Measurements from ENCODE around the gene HIP1. TPM values are rescaled to one million over a fixed set of nuclear protein-coding genes. Genes with fewer than 3 reads are reported as not detected.
"Not testable (repeated sequence)": the region's sequence is repeated elsewhere in the genome, so short reads cannot be mapped to it uniquely, and the experiment has no call there.

HIP1 gene
- total RNA-seq, 1 donor from 2014 or later = 51.5 TPM

DNA sequence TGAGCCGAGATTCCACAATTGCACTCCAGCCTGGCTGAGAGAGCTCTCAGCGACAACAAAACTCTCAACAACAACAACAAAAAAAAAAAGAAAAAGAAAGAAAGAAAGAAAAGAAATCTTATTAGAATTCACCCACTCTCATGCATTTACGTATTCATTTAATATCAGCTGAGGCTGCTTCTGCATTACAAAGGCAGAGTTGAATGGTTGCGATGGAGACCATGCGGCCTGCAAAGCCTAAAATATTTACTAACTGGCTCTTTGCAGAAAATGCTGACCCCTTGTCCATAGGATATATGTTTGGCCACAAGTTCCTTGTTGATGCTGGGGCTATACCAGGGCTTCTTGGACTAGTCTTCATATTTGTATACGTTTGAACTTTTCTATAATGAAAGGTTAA, 137.2 kb downstream of the HIP1 start:
- Histone ChIP-seq H3K36me3 (peaks cover 22% of the 10 kb centered on the region), H3K4me3 (no peak overlapping the region), H3K4me1 (peaks cover 23% of the 10 kb centered on the region), H3K9me3 (no peaks in the 10 kb centered on the region), H3K27ac (no peak overlapping the region), H3K27me3 (ENCODE audit: low read depth) (no peaks in the 10 kb centered on the region)
- TF ChIP-seq, protein P1, sequence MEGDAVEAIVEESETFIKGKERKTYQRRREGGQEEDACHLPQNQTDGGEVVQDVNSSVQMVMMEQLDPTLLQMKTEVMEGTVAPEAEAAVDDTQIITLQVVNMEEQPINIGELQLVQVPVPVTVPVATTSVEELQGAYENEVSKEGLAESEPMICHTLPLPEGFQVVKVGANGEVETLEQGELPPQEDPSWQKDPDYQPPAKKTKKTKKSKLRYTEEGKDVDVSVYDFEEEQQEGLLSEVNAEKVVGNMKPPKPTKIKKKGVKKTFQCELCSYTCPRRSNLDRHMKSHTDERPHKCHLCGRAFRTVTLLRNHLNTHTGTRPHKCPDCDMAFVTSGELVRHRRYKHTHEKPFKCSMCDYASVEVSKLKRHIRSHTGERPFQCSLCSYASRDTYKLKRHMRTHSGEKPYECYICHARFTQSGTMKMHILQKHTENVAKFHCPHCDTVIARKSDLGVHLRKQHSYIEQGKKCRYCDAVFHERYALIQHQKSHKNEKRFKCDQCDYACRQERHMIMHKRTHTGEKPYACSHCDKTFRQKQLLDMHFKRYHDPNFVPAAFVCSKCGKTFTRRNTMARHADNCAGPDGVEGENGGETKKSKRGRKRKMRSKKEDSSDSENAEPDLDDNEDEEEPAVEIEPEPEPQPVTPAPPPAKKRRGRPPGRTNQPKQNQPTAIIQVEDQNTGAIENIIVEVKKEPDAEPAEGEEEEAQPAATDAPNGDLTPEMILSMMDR (IDR thresholded peaks at IDR 0.05) = no peak
- intact Hi-C loops (cut with DNase I) = no loop called here
- no peak for DNase-seq
- no peak for ATAC-seq

GRCh38 chr7:75600748-75601147, 138.0 kb downstream of the HIP1 start:
- DNase-seq; H3K9me3 ChIP-seq; ATAC-seq; H3K27ac ChIP-seq; H3K27me3 ChIP-seq (ENCODE audit: low read depth); intact Hi-C loops (cut with DNase I); H3K4me3 ChIP-seq: not testable (repeated sequence)
- Histone ChIP-seq H3K36me3 (peaks cover 26% of the 10 kb centered on the region), H3K4me1 (peaks cover 23% of the 10 kb centered on the region)

DNA sequence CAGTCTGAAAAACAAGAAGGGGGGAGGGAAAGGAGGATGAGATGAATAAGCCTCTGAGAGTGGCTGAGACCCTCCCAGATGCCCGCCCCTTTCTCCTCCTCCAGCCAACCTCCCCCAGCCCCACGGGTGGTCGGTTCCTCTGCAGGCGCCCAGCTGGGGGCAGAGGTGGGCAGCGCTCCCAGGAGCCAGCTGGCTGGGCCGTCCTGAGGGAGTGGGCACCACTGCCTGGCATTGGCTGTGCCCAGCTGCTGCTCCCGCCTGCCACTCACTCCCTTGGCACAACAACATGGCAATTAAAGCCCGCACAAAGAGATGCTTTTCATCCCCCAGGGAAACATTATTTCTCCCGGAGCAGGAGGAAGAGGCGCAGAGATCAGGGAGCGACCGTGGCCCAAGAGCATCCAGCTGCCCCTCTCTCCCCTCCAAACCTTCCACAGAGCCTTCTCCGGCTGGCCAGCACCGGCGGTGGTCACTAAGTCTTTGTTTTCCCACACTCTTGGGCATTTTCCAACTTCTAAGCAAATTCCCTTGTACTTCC, 139.4 kb downstream of the HIP1 start:
- intact Hi-C loops (cut with DNase I) = no loop called here
- Histone ChIP-seq H3K27me3 (ENCODE audit: low read depth) (no peaks in the 10 kb centered on the region), H3K36me3 (peaks cover 37% of the 10 kb centered on the region), H3K27ac (peak overlapping the region; percentile 39), H3K4me1 (peaks cover 23% of the 10 kb centered on the region), H3K4me3 (no peak overlapping the region), H3K9me3 (no peaks in the 10 kb centered on the region)
- ATAC-seq (peak in 1 of 2 donors; percentile 9), DNase-seq (no peak)
- TF ChIP-seq, protein P1 (IDR thresholded peaks at IDR 0.05) = no peak

GRCh38 chr7:75596727-75597614, 141.8 kb downstream of the HIP1 start:
- H3K27me3 ChIP-seq (ENCODE audit: low read depth) = no peaks in the 10 kb centered on the region
- no peaks in the 10 kb centered on the region for H3K9me3 ChIP-seq
- peaks cover 23% of the 10 kb centered on the region for H3K4me1 ChIP-seq
- peaks cover 56% of the 10 kb centered on the region for H3K36me3 ChIP-seq
- no peak overlapping the region for H3K4me3 ChIP-seq
- intact Hi-C loops (cut with DNase I) = no loop called here
- TF ChIP-seq, protein P1 (IDR thresholded peaks at IDR 0.05) = no peak
- ATAC-seq (no peak), DNase-seq (no peak)
- H3K27ac ChIP-seq = no peak overlapping the region

- peaks cover 67% of the 10 kb centered on the region for H3K36me3 ChIP-seq
- H3K4me1 ChIP-seq = peaks cover 23% of the 10 kb centered on the region
- H3K27me3 ChIP-seq (ENCODE audit: low read depth) = no peaks in the 10 kb centered on the region
- TF ChIP-seq, protein P1 (IDR thresholded peaks at IDR 0.05) = no peak
- no peak overlapping the region for H3K4me3 ChIP-seq
- intact Hi-C loops (cut with DNase I) = no loop called here
- H3K9me3 ChIP-seq = no peaks in the 10 kb centered on the region
- H3K27ac ChIP-seq = no peak overlapping the region
- DNase-seq = no peak
- ATAC-seq = no peak
These were observed 143.0 kb downstream of the HIP1 start for GRCh38 chr7:75595766-75596165.

DNA sequence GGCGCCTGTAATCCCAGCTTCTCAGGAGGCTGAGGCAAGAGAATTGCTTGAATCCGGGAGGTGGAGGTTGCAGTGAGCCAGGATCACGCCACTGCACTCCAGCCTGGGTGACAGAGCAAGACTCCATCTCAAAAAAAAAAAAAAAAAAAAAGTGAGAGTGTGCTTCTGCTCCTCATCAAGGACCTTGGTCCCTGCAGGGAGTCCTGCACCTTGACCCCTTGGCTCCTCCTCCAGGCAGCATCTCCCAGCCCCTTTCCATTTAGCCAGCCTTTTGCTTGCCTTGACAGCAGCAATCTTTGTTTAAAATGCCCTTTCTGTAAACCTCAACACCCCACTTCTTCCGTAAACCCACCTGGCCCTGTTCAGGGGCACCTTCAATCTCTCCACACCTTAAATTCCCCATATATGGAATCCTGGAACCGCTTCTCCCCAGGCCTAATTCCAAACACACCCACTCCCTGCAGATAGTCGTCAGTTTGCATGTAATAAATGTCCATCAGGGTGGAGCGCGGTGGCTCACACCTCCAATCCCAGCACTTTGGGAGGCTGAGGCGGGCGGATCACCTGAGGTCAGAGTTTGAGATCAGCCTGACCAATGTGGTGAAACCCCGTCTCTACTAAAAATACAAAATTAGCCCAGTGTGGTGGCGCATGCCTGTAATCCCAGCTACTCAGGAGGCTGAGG, 145.1 kb downstream of the HIP1 start:
- DNase-seq; H3K27ac ChIP-seq; intact Hi-C loops (cut with DNase I); H3K9me3 ChIP-seq; H3K27me3 ChIP-seq (ENCODE audit: low read depth); ATAC-seq; H3K4me1 ChIP-seq; H3K4me3 ChIP-seq: not testable (repeated sequence)
- H3K36me3 ChIP-seq = peaks cover 71% of the 10 kb centered on the region

All from lower lobe of right lung (tissue), 2 donors.